Esophagus muscularis mucosa (tissue), 4 donors: Measurements from ENCODE around the gene RMI2. TPM values are rescaled to one million over a fixed set of nuclear protein-coding genes. Genes with fewer than 3 reads are reported as not detected.
"Not testable (repeated sequence)": the region's sequence is repeated elsewhere in the genome, so short reads cannot be mapped to it uniquely, and the experiment has no call there.

ENCODE experiments used
- DNase-seq: peaks from one replicate; pipeline ENCODE4 v3.0.0-alpha.2; 2017; ENCODE audit errors: extremely low spot score
- H3K27ac ChIP-seq, 4 donors: fragments of 200-600 bp; sonication (generic); replicated peaks in 1 of 4; 1 replicate in 3 of 4; 2 replicates in 1 of 4; pipeline ENCODE4 v1.5.1; 2016 to 2019; ENCODE audit warnings: mild to moderate bottlenecking in 1 of 4
- H3K27me3 ChIP-seq, 4 donors: fragments of 200-600 bp; sonication (generic); one replicate each; pipeline versions ENCODE4 v1.5.1 to v1.6.0; 2016 to 2019
- H3K36me3 ChIP-seq, 4 donors: fragments of 200-600 bp; sonication (generic); one replicate each; pipeline ENCODE4 v1.5.1; 2016 to 2019
- H3K4me1 ChIP-seq, 4 donors: fragments of 200-600 bp; sonication (generic); one replicate each; pipeline ENCODE4 v1.5.1; 2016 to 2019
- H3K4me3 ChIP-seq, 4 donors: fragments of 200-600 bp; sonication (generic); 1 replicate in 2 of 4; 2 replicates in 2 of 4; pipeline ENCODE4 v1.5.1; 2016 to 2019; ENCODE audit warnings: mild to moderate bottlenecking in 4 of 4, moderate library complexity in 1 of 4
- H3K9me3 ChIP-seq, 4 donors: fragments of 200-600 bp; sonication (generic); 1 replicate in 3 of 4; 2 replicates in 1 of 4; pipeline ENCODE4 v1.5.1; 2016 to 2019
- CTCF ChIP-seq, 3 experiments: fragments of 200-600 bp in 2 of 3; fragments of 450-650 bp in 1 of 3; sonication (generic) in 2 of 3; IDR thresholded peaks; one replicate each; pipeline ENCODE4 v1.5.1; 2017 to 2019; ENCODE audit warnings: antibody characterized with exemption in 3 of 3, mild to moderate bottlenecking in 2 of 3, moderate library complexity in 1 of 3
- EP300 ChIP-seq: sonication (generic); formaldehyde crosslinking; IDR thresholded peaks from one replicate; pipeline ENCODE4 v1.6.1; 2017; ENCODE audit warnings: antibody characterized with exemption
- POLR2A ChIP-seq: fragments of 450-650 bp; IDR thresholded peaks from one replicate; pipeline ENCODE4 v1.6.1; 2017; ENCODE audit warnings: antibody characterized with exemption, moderate library complexity, mild to moderate bottlenecking, low read depth
- POLR2AphosphoS5 ChIP-seq, 2 donors: sonication (generic); formaldehyde crosslinking; IDR thresholded peaks; one replicate each; pipeline ENCODE4 v1.6.1; 2017; ENCODE audit warnings: antibody characterized with exemption in 2 of 2
- WGBS: methylation state at CpG from one replicate; pipeline ENCODE4 v1.1.5; 2018; 5-methylcytosine and 5-hydroxymethylcytosine counted together
- intact Hi-C: fragments of 100-400 bp; cut with DNase I; formaldehyde crosslinking; loops from one replicate; pipeline ENCODE4 v1.15.1; 2023
- total RNA-seq, 4 donors: library from RNA; depleted of rRNA; stranded (reverse); fragments of >200 nt; gene quantifications; one replicate each; pipeline versions ENCODE4 v1.1.0 to v1.2.1, GENCODE V29; 2016

Gene RMI2
- total RNA-seq, 4 donors from 2014 or later, result 0.29 to 1.7 (median 0.33) TPM; not detected in 1

- intact Hi-C loops, result no loop called here
- Histone ChIP-seq H3K4me1 (peaks cover 13 to 15% (median 14%) of the 10 kb centered on the region in 4 donors), H3K9me3 (no peaks in the 10 kb centered on the region), H3K4me3 (peak overlapping the region; percentile 31 to 45 (median 36)), H3K27ac (no peak overlapping the region), H3K27me3 (no peaks in the 10 kb centered on the region), H3K36me3 (no peaks in the 10 kb centered on the region)
- WGBS, result 14% methylated on average over 19 of the region's 19 CpGs
- DNase-seq, result no peak
- TF ChIP-seq POLR2AphosphoS5 (IDR thresholded peaks at IDR 0.05) (no peak), CTCF (IDR thresholded peaks at IDR 0.05) (no peak), EP300 (no peak), POLR2A (no peak)
These were observed 47.6 kb upstream of the RMI2 start for GRCh38 chr16:11297492-11298142.

- no peak for TF ChIP-seq CTCF (IDR thresholded peaks at IDR 0.05)
- Histone ChIP-seq H3K4me3 (no peak overlapping the region), H3K27me3 (no peaks in the 10 kb centered on the region), H3K27ac (no peak overlapping the region), H3K4me1 (peaks cover 13 to 15% (median 14%) of the 10 kb centered on the region in 4 donors), H3K9me3 (no peaks in the 10 kb centered on the region), H3K36me3 (no peaks in the 10 kb centered on the region)
- WGBS, result 94% methylated on average over 5 of the region's 5 CpGs
- no peak for DNase-seq
- intact Hi-C loops, result no loop called here
These were observed 46.9 kb upstream of the RMI2 start for GRCh38 chr16:11298143-11298900.

- intact Hi-C loops, H3K27me3 ChIP-seq, H3K27ac ChIP-seq, H3K36me3 ChIP-seq, DNase-seq, H3K4me3 ChIP-seq, H3K9me3 ChIP-seq: not testable (repeated sequence)
- 91% methylated on average over 13 of the region's 13 CpGs for WGBS
- H3K4me1 ChIP-seq, result peaks cover 13 to 15% (median 14%) of the 10 kb centered on the region in 4 donors
These were observed 46.2 kb upstream of the RMI2 start for GRCh38 chr16:11298950-11299547.

- WGBS, result 100% methylated on average over 5 of the region's 6 CpGs
- intact Hi-C loops, result no loop called here
- TF ChIP-seq CTCF (IDR thresholded peaks at IDR 0.05), result no peak
- TF ChIP-seq EP300, result no peak
- TF ChIP-seq POLR2A, result no peak
- no peak for TF ChIP-seq POLR2AphosphoS5 (IDR thresholded peaks at IDR 0.05)
- no peaks in the 10 kb centered on the region for H3K9me3 ChIP-seq
- no peak overlapping the region for H3K4me3 ChIP-seq
- no peak for DNase-seq
- H3K36me3 ChIP-seq, result no peaks in the 10 kb centered on the region
- H3K27me3 ChIP-seq, result no peaks in the 10 kb centered on the region
- H3K27ac ChIP-seq, result no peak overlapping the region
- peaks cover 13 to 15% (median 14%) of the 10 kb centered on the region in 4 donors for H3K4me1 ChIP-seq
These were observed 45.2 kb upstream of the RMI2 start for GRCh38 chr16:11299865-11300559.

GRCh38 chr16:11300560-11300892 lies 44.7 kb upstream of the RMI2 start:
- peaks cover 13 to 15% (median 14%) of the 10 kb centered on the region in 4 donors for H3K4me1 ChIP-seq
- no peak overlapping the region for H3K4me3 ChIP-seq
- no peak for TF ChIP-seq POLR2AphosphoS5 (IDR thresholded peaks at IDR 0.05)
- TF ChIP-seq POLR2A, result no peak
- no peak for TF ChIP-seq EP300
- no peak for TF ChIP-seq CTCF (IDR thresholded peaks at IDR 0.05)
- no peaks in the 10 kb centered on the region for H3K36me3 ChIP-seq
- 91% methylated on average over 7 of the region's 7 CpGs for WGBS
- H3K9me3 ChIP-seq, result no peaks in the 10 kb centered on the region
- no peak for DNase-seq
- intact Hi-C loops, result no loop called here
- H3K27ac ChIP-seq, result no peak overlapping the region
- H3K27me3 ChIP-seq, result no peaks in the 10 kb centered on the region
